CD14-positive monocyte (primary cell): ENCODE data around the gene DERL3. TPM values are rescaled to one million over a fixed set of nuclear protein-coding genes. Genes with fewer than 3 reads are reported as not detected.

Experiments
- DNase-seq, 3 donors: peaks; one replicate each; pipeline ENCODE4 v3.0.0-alpha.2; 2011 to 2022
- H2AFZ ChIP-seq: 2 replicates; pipeline ENCODE4 v1.6.0; 2012; ENCODE audit warnings: mild to moderate bottlenecking, low read depth, low read length, inconsistent platforms; ENCODE audit not compliant: insufficient read depth, poor library complexity, severe bottlenecking
- H3K27ac ChIP-seq, 2 donors: 1 replicate in 1 of 2; 2 replicates in 1 of 2; pipeline ENCODE4 v1.5.1; 2012 to 2013; ENCODE audit warnings: low read length in 2 of 2, control low read depth in 1 of 2, inconsistent platforms in 1 of 2, low read depth in 1 of 2, mild to moderate bottlenecking in 1 of 2
- H3K27me3 ChIP-seq, 2 donors: one replicate each; pipeline versions ENCODE4 v1.6.0 to v1.6.1; 2011 to 2013; ENCODE audit warnings: low read length in 2 of 2; ENCODE audit not compliant: control insufficient read depth in 2 of 2, insufficient read depth in 2 of 2
- H3K36me3 ChIP-seq, 2 donors: replicated peaks in 1 of 2; 1 replicate in 1 of 2; 2 replicates in 1 of 2; pipeline versions ENCODE4 v1.5.1 to v1.6.1; 2012 to 2013; ENCODE audit warnings: low read length in 2 of 2, control low read depth in 1 of 2, inconsistent platforms in 1 of 2, mild to moderate bottlenecking in 1 of 2; ENCODE audit not compliant: insufficient read depth in 2 of 2, control insufficient read depth in 1 of 2
- H3K4me1 ChIP-seq, 2 donors: 1 replicate in 1 of 2; 2 replicates in 1 of 2; pipeline versions ENCODE4 v1.5.1 to v1.6.1; 2012 to 2013; ENCODE audit warnings: low read length in 2 of 2, control low read depth in 1 of 2, inconsistent platforms in 1 of 2, mild to moderate bottlenecking in 1 of 2, moderate library complexity in 1 of 2; ENCODE audit not compliant: insufficient read depth in 2 of 2, control insufficient read depth in 1 of 2
- H3K4me2 ChIP-seq: replicated peaks from 2 replicates; pipeline ENCODE3; 2012; ENCODE audit warnings: low read length, moderate library complexity, mild to moderate bottlenecking; ENCODE audit not compliant: poor library complexity, severe bottlenecking; ENCODE audit errors: extremely low read depth
- H3K4me3 ChIP-seq, 3 experiments: fragments of 200-600 bp in 1 of 3; sonication (generic) in 1 of 3; replicated peaks in 1 of 3; 1 replicate in 2 of 3; 2 replicates in 1 of 3; pipeline ENCODE4 v1.5.1; 2011 to 2013; ENCODE audit warnings: low read length in 3 of 3, mild to moderate bottlenecking in 3 of 3, control low read depth in 2 of 3, low read depth in 2 of 3, inconsistent platforms in 1 of 3, moderate library complexity in 1 of 3
- H3K79me2 ChIP-seq: 2 replicates; pipeline ENCODE4 v1.6.0; 2012; ENCODE audit warnings: mild to moderate bottlenecking, control low read depth, inconsistent platforms, low read length, moderate library complexity; ENCODE audit not compliant: insufficient read depth
- H3K9ac ChIP-seq: 2 replicates; pipeline ENCODE4 v1.6.0; 2017; ENCODE audit warnings: low read length, mild to moderate bottlenecking; ENCODE audit not compliant: insufficient read depth, poor library complexity, severe bottlenecking
- H3K9me3 ChIP-seq, 2 donors: replicated peaks in 1 of 2; 1 replicate in 1 of 2; 2 replicates in 1 of 2; pipeline versions ENCODE4 v1.5.1 to v1.6.1; 2012 to 2013; ENCODE audit warnings: low read length in 2 of 2, control low read depth in 1 of 2; ENCODE audit not compliant: control insufficient read depth in 1 of 2, insufficient read depth in 1 of 2
- H4K20me1 ChIP-seq: 2 replicates; pipeline ENCODE4 v1.6.0; 2012; ENCODE audit warnings: mild to moderate bottlenecking, low read length, control low read depth, moderate library complexity; ENCODE audit not compliant: insufficient read depth
- H3K27ac Mint-ChIP-seq, 7 donors: one replicate each; pipeline ENCODE4 v1.8.0; 2020; ENCODE audit warnings: mild to moderate bottlenecking in 7 of 7, mixed read lengths in 7 of 7, moderate library complexity in 6 of 7, inconsistent platforms in 2 of 7
- H3K27me3 Mint-ChIP-seq, 3 donors: one replicate each; pipeline ENCODE4 v1.8.0; 2021 to 2022; ENCODE audit warnings: low read depth in 3 of 3, mild to moderate bottlenecking in 3 of 3, mixed read lengths in 3 of 3, moderate library complexity in 3 of 3, inconsistent platforms in 1 of 3
- H3K36me3 Mint-ChIP-seq, 2 donors: one replicate each; pipeline ENCODE4 v1.8.0; 2020; ENCODE audit warnings: mixed read lengths in 2 of 2, inconsistent platforms in 1 of 2, mild to moderate bottlenecking in 1 of 2
- H3K4me1 Mint-ChIP-seq: one replicate; pipeline ENCODE4 v1.8.0; 2020; ENCODE audit warnings: mild to moderate bottlenecking, mixed read lengths
- H3K4me3 Mint-ChIP-seq, 2 donors: one replicate each; pipeline ENCODE4 v1.8.0; 2020; ENCODE audit warnings: mild to moderate bottlenecking in 2 of 2, mixed read lengths in 2 of 2, moderate library complexity in 1 of 2
- H3K9me3 Mint-ChIP-seq, 7 donors: one replicate each; pipeline ENCODE4 v1.8.0; 2020 to 2022; ENCODE audit warnings: mixed read lengths in 7 of 7, mild to moderate bottlenecking in 6 of 7, moderate library complexity in 6 of 7, inconsistent platforms in 2 of 7
- CTCF ChIP-seq: fragments of 200-600 bp; IDR thresholded peaks from one replicate; pipeline ENCODE4 v1.8.0; 2022; ENCODE audit warnings: antibody characterized with exemption, mild to moderate bottlenecking
- WGBS: methylation state at CpG from one replicate; pipeline ENCODE4 v1.1.5; 2013; ENCODE audit warnings: missing lambda C conversion rate; ENCODE audit not compliant: insufficient coverage; 5-methylcytosine and 5-hydroxymethylcytosine counted together
- intact Hi-C, 2 donors: fragments of 100-400 bp; cut with micrococcal nuclease; formaldehyde crosslinking; loops; one replicate each; pipeline versions ENCODE4 v1.15.0 to v1.15.1; 2023
- polyA minus RNA-seq: library from RNA; depleted of rRNA, polyadenylated mRNA; stranded (reverse); fragments of >200 nt; gene quantifications from 2 replicates; pipeline ENCODE4 v1.2.3, GENCODE V29; 2012
- polyA plus RNA-seq, 3 donors: library from polyadenylated mRNA; depleted of rRNA in 1 of 3; unstranded in 2 of 3; stranded (reverse) in 1 of 3; fragments of 300-500 nt in 2 of 3; fragments of >200 nt in 1 of 3; fragmentation: Illumina TruSeq in 2 of 3; gene quantifications; 1 replicate in 2 of 3; 2 replicates in 1 of 3; pipeline ENCODE4 v1.2.3, GENCODE V29; 2012 to 2021
- total RNA-seq, 12 experiments: library from RNA in 1 of 12; stranded (reverse) in 1 of 12; fragments of 120-200 nt in 1 of 12; gene quantifications; one replicate each; pipeline ENCODE4 v1.2.4 and lab custom pipeline; 2013 to 2026; ENCODE audit warnings: mixed read lengths in 6 of 12, inconsistent platforms in 1 of 12

Gene DERL3
- 0.52 TPM for total RNA-seq (2013)
- polyA plus RNA-seq (under 1 TPM; 0.23 to 0.64 (median 0.28) TPM), polyA minus RNA-seq (0.55 and 1.6 TPM in 2 replicates), total RNA-seq (lab: John Stamatoyannopoulos, UW) (0.12 to 3.2 (median 0.75) reads per million in 11 experiments)

DNA sequence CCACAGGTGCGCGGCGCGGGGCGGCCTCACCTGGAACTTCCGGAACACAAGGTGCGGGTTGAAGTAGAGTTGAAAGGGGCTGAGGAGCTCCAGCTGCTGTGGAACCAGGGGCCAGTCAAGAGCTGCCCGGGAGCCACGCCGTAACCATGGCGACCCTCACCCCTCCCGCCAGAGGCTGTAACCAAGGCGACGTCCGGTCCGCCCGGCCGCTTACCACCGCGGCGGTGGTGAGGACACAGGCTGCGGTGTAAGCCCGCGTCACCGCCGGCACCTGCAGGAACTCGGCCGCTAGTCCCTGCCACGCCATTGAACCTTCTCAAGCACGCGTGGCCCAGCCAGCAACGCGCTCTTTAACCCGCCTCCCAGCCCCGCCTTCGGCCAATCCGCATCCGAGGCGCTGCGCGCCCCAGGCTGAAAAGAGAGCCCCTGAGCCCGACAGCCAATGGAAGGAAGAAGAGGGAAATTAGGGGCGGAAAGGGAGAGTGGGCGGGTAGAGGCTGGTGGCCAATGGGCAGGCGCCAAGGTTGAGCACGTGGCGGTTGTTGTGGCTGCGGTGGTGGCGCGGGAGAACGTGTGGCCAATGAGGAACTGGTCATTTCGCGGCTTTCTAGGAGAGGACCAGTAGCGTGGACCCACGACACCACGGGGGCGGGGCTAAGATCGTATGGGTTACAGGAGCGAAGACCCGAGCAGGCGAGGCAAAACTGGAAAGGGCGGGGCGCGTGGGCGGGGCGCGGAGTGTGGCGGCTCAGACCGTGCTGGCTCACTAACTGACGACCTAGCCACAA, at the start of gene DERL3:
Gene DERL3 (minus strand): TSS at position 326 of the 788 bp plus-strand sequence. CDS start 19 bp downstream, at position 307.
- no peak for TF ChIP-seq CTCF
- Histone ChIP-seq H3K4me3 (peak within 1 kb of the TSS; percentile 36 to 73 (median 49)), H2AFZ (peak within 1 kb of the TSS; percentile 58)

DNA sequence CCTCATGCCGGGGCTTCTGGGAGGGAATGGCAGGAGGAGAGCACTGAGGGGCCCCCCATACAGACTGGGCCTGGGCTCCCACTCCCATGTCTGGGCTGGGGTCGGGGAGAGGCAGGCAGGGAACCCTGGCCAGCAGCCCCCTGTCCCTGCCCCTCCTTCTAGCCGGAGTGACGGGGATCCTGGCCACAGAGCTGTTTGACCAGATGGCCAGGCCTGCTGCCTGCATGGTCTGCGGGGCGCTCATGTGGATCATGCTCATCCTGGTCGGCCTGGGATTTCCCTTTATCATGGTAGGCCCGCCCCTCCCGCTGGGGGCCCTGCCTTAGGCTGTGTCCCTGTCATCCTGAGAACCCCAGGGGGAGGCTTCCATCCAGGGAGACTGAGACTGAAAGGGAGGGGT, 45.3 kb upstream of the DERL3 start:
- Histone ChIP-seq H2AFZ (no peak overlapping the region), H3K4me2 (no peak overlapping the region), H3K79me2 (no peaks in the 10 kb centered on the region), H3K36me3 (no peaks in the 10 kb centered on the region), H4K20me1 (no peaks in the 10 kb centered on the region), H3K27ac (no peak overlapping the region), H3K4me1 (no peaks in the 10 kb centered on the region), H3K9ac (no peak overlapping the region), H3K9me3 (no peaks in the 10 kb centered on the region), H3K4me3 (no peak overlapping the region), H3K27me3 (no peaks in the 10 kb centered on the region)
- intact Hi-C loops, result no loop called here
- TF ChIP-seq CTCF, result no peak
- Mint-ChIP-seq H3K4me3 (no peak overlapping the region), H3K9me3 (peaks cover 0 to 6% (median 0%) of the 10 kb centered on the region in 7 donors), H3K36me3 (no peaks in the 10 kb centered on the region), H3K27me3 (peaks cover 0 to 2% (median 2%) of the 10 kb centered on the region in 3 donors), H3K27ac (no peak overlapping the region), H3K4me1 (no peaks in the 10 kb centered on the region)
- DNase-seq, result no peak
- WGBS, result 97% methylated on average over 8 of the region's 9 CpGs

More for the DNA sequence above, at the start of gene DERL3:
- peak; percentile 99 to 100 (median 100) for DNase-seq
- peaks cover 16 to 17% of the 10 kb centered on the region in 2 donors for H3K4me1 ChIP-seq
- under 1% methylated on average over 69 of the region's 70 CpGs for WGBS
- H3K9me3 Mint-ChIP-seq, result no peaks in the 10 kb centered on the region
- H3K27ac Mint-ChIP-seq, result peak within 1 kb of the TSS; percentile 72 to 94 (median 85)
- no peaks in the 10 kb centered on the region for H3K27me3 ChIP-seq
- H3K4me1 Mint-ChIP-seq, result peaks cover 20% of the 10 kb centered on the region
- H3K4me3 Mint-ChIP-seq, result peak within 1 kb of the TSS; percentile 83 to 88
- peaks cover 4% of the 10 kb centered on the region for H4K20me1 ChIP-seq
- peaks cover 22 to 27% of the 10 kb centered on the region in 2 donors for H3K36me3 ChIP-seq
- no peaks in the 10 kb centered on the region for H3K9me3 ChIP-seq
- intact Hi-C loops, result loop anchor here (2.0 to 5.0 kb wide), 2 partner anchors 52 to 122 kb away; partner anchors contain the start of gene SMARCB1 (in 2 of the 2)
- peaks cover 18 to 29% of the 10 kb centered on the region in 2 donors for H3K36me3 Mint-ChIP-seq
- peaks cover 3 to 8% (median 4%) of the 10 kb centered on the region in 3 donors for H3K27me3 Mint-ChIP-seq
- no peaks in the 10 kb centered on the region for H3K79me2 ChIP-seq
- peak within 1 kb of the TSS; percentile 69 for H3K4me2 ChIP-seq
- peak within 1 kb of the TSS in 1 of 2 donors; percentile 53 for H3K27ac ChIP-seq
- H3K9ac ChIP-seq, result peak within 1 kb of the TSS; percentile 57
